Activated CD4-positive, alpha-beta T cell treated with anti-CD3 and anti-CD28 coated beads, Interleukin-2, amount 10 ng/mL, durations not matched to agents 7 days and 5 days (primary cell): Measurements from ENCODE around the gene FGD3. TPM values are rescaled to one million over a fixed set of nuclear protein-coding genes. Genes with fewer than 3 reads are reported as not detected.

Source experiments
- CTCF ChIA-PET: fragments of 350-600 bp; sonication (Branson Sonifier 250); formaldehyde crosslinking; loops from one replicate; lab custom pipeline; 2021; ENCODE audit warnings: antibody characterized with exemption; lab: Charles Lee
- POLR2A ChIA-PET: fragments of 350-600 bp; sonication (Branson Sonifier 250); formaldehyde crosslinking; loops from one replicate; lab custom pipeline; 2021; ENCODE audit warnings: antibody characterized with exemption; lab: Charles Lee
- DNase-seq: peaks from one replicate; pipeline ENCODE4 v3.0.0-alpha.2; 2020
- H3K27ac Mint-ChIP-seq: one replicate; pipeline ENCODE4 v1.8.0; 2021; ENCODE audit warnings: mild to moderate bottlenecking, moderate library complexity, mixed read lengths
- H3K27me3 Mint-ChIP-seq: one replicate; pipeline ENCODE4 v1.8.0; 2021; ENCODE audit warnings: mixed read lengths
- H3K36me3 Mint-ChIP-seq: one replicate; pipeline ENCODE4 v1.8.0; 2021; ENCODE audit warnings: low read depth, mixed read lengths
- H3K4me1 Mint-ChIP-seq: one replicate; pipeline ENCODE4 v1.8.0; 2021; ENCODE audit warnings: mixed read lengths
- H3K4me3 Mint-ChIP-seq: one replicate; pipeline ENCODE4 v1.8.0; 2021; ENCODE audit warnings: mild to moderate bottlenecking, moderate library complexity, mixed read lengths
- H3K9me3 Mint-ChIP-seq: one replicate; pipeline ENCODE4 v1.8.0; 2021; ENCODE audit warnings: mixed read lengths
- total RNA-seq, 2 experiments: library from RNA; stranded (reverse); gene quantifications; one replicate each; pipeline ENCODE4 v1.2.3, GENCODE V29; 2021

The FGD3 gene
- total RNA-seq, 2 experiments from 2014 or later: 148 to 156 TPM

GRCh38 chr9:93041108-93041802, 93.9 kb downstream of the FGD3 start:
- peaks cover 38% of the 10 kb centered on the region for H3K4me1 Mint-ChIP-seq
- no peaks in the 10 kb centered on the region for H3K27me3 Mint-ChIP-seq
- H3K27ac Mint-ChIP-seq: peak overlapping the region; percentile 73
- peaks cover 10% of the 10 kb centered on the region for H3K36me3 Mint-ChIP-seq
- CTCF ChIA-PET: interaction anchor here (0.9 to 2.3 kb wide), 6 partner anchors 9 to 37 kb away, joined by 3 to 7 read pairs (median 4); no protein-coding TSS in a partner anchor
- H3K9me3 Mint-ChIP-seq: no peaks in the 10 kb centered on the region
- POLR2A ChIA-PET: no interaction called here
- no peak overlapping the region for H3K4me3 Mint-ChIP-seq
- no peak for DNase-seq

DNA sequence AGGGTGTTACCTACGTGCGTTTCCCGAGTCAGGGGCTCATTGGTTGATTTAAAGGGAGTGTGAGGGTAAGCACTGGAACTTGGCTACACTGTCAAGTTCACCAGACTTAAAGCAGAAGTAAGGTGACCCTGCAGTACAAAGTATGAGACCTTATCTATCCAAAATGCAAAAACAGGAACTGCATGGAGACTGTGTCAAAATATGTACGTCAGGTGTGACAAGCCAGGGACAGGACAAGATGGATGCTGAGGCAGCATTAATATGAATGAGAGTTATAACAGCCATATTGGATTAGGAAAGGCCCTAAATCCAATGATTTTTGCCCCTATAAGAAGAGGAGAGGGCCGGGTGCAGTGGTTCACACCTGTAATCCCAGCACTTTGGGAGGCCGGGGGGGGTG, 95.8 kb downstream of the FGD3 start:
- Mint-ChIP-seq H3K27ac (peak overlapping the region; percentile 47), H3K4me1 (peaks cover 33% of the 10 kb centered on the region), H3K36me3 (peaks cover 7% of the 10 kb centered on the region), H3K9me3 (no peaks in the 10 kb centered on the region), H3K27me3 (no peaks in the 10 kb centered on the region), H3K4me3 (no peak overlapping the region)
- ChIA-PET CTCF (no interaction called here), POLR2A (no interaction called here)
- no peak for DNase-seq

- CTCF ChIA-PET: interaction anchor here (0.7 kb wide), 1 partner anchor 854 kb away, joined by 3 read pairs; no protein-coding TSS in a partner anchor
- Mint-ChIP-seq H3K36me3 (peaks cover 5% of the 10 kb centered on the region), H3K4me3 (no peak overlapping the region), H3K27ac (no peak overlapping the region), H3K27me3 (no peaks in the 10 kb centered on the region), H3K9me3 (no peaks in the 10 kb centered on the region), H3K4me1 (peaks cover 36% of the 10 kb centered on the region)
- POLR2A ChIA-PET: interaction anchor here (0.7 kb wide), 1 partner anchor 9 kb away, joined by 4 read pairs; no protein-coding TSS in a partner anchor
- DNase-seq: no peak
These were observed 98.2 kb downstream of the FGD3 start for GRCh38 chr9:93045521-93045920.

DNA sequence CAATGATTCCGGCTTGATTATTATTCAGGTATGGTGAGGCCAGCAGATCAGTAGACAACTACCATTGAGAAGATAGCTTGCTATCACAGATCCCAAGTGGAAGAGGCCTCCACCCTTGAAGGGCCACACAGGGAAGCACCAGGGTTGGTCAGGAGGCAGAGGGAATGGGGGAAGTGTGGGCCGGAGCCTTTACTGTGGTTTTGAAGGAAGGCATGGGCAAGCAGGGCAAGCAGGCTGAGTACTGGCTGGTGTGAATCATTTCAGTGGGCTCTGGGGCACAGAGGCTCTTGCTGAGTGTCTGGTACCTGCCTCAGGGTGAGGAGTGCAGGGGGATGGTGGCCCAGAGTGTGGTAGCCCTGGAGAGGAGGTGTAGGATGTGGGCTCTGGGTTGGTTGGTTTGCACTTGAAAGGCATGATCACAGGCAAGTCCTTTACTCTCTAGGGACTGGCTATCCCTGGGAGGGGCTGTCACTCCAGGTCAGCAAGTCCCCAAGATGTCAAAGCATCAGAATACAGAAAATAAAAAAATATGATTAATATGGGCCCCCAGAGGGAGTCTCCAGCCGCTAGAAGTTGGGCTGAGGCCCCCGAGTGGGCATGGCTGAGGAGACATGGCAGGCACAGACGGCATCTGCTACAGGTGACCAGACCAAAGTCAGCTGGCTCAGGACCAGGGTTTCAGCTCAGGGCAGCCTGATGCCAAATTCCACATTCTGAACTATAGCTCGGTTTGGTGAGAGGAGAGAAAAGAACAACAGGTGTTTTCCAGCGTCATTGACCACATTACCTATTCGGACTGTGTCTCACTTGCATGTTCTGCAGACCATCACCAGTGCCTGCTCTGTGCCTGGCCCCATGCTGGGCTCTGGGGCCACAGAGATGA, 101.5 kb downstream of the FGD3 start:
- Mint-ChIP-seq H3K36me3 (no peaks in the 10 kb centered on the region), H3K27ac (no peak overlapping the region), H3K27me3 (no peaks in the 10 kb centered on the region), H3K4me3 (no peak overlapping the region), H3K4me1 (peaks cover 8% of the 10 kb centered on the region), H3K9me3 (no peaks in the 10 kb centered on the region)
- POLR2A ChIA-PET: interaction anchor here (0.7 kb wide), 1 partner anchor 13 kb away, joined by 4 read pairs; no protein-coding TSS in a partner anchor
- no peak for DNase-seq
- CTCF ChIA-PET: interaction anchor here (1.3 to 2.2 kb wide), 3 partner anchors 11 to 16 kb away, joined by 3 to 6 read pairs (median 4); no protein-coding TSS in a partner anchor

- ChIA-PET CTCF (interaction anchor here (0.6 to 2.2 kb wide), 5 partner anchors 11 to 411 kb away, joined by 3 to 6 read pairs (median 4); no protein-coding TSS in a partner anchor), POLR2A (no interaction called here)
- Mint-ChIP-seq H3K27me3 (no peaks in the 10 kb centered on the region), H3K36me3 (no peaks in the 10 kb centered on the region), H3K27ac (peak overlapping the region; percentile 36), H3K4me3 (no peak overlapping the region), H3K4me1 (peaks cover 6% of the 10 kb centered on the region), H3K9me3 (no peaks in the 10 kb centered on the region)
- no peak for DNase-seq
These were observed 102.2 kb downstream of the FGD3 start for GRCh38 chr9:93049491-93049890.

DNA sequence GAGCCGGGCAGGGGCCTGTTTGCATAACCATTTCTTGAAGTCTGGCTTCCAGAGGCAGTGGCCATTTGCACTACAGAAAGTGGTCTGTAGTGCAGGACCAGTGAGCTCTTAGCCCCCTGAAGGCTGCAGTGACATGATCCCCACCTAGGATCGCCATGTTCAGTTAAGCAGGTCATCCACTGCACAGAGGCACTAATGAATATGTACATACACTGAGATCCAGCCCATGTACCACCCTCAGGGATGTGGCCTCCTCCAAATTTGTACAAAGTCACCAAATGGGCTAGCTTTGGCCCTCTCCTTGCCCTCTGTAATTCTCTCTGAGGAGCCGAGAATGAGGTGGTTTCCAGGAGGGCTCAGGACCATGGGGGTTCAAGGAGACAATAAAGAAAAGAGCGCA, 102.9 kb downstream of the FGD3 start:
- no peak overlapping the region for H3K27ac Mint-ChIP-seq
- H3K27me3 Mint-ChIP-seq: no peaks in the 10 kb centered on the region
- no peaks in the 10 kb centered on the region for H3K9me3 Mint-ChIP-seq
- peaks cover 10% of the 10 kb centered on the region for H3K4me1 Mint-ChIP-seq
- ChIA-PET CTCF (interaction anchor here (0.6 to 2.2 kb wide), 5 partner anchors 10 to 95 kb away, joined by 3 to 6 read pairs (median 4); no protein-coding TSS in a partner anchor), POLR2A (no interaction called here)
- no peak overlapping the region for H3K4me3 Mint-ChIP-seq
- no peak for DNase-seq
- no peaks in the 10 kb centered on the region for H3K36me3 Mint-ChIP-seq

DNA sequence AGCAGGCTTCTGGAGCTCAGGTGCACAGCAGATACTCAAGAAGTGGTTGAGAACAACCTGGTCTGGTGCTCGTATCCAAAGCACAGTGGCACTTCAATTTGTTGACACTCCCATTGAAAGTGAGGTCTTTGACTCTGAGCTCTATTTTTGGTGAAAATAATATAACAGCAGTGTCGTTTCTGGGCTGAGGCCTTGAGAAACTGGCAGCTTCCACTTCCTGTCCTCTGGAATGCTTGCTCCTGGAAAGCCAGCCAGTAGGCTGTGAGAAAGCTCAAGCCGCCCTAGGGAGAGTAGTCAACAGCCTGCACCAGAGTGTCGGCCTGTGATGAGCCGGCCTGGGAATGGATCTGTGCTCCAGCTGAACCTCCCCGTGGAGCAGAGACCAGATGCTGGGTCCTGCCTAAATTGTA, 104.4 kb downstream of the FGD3 start:
- POLR2A ChIA-PET: no interaction called here
- H3K27me3 Mint-ChIP-seq: no peaks in the 10 kb centered on the region
- CTCF ChIA-PET: interaction anchor here (0.7 to 1.7 kb wide), 6 partner anchors 10 to 57 kb away, joined by 3 to 5 read pairs (median 4); no protein-coding TSS in a partner anchor

DNA sequence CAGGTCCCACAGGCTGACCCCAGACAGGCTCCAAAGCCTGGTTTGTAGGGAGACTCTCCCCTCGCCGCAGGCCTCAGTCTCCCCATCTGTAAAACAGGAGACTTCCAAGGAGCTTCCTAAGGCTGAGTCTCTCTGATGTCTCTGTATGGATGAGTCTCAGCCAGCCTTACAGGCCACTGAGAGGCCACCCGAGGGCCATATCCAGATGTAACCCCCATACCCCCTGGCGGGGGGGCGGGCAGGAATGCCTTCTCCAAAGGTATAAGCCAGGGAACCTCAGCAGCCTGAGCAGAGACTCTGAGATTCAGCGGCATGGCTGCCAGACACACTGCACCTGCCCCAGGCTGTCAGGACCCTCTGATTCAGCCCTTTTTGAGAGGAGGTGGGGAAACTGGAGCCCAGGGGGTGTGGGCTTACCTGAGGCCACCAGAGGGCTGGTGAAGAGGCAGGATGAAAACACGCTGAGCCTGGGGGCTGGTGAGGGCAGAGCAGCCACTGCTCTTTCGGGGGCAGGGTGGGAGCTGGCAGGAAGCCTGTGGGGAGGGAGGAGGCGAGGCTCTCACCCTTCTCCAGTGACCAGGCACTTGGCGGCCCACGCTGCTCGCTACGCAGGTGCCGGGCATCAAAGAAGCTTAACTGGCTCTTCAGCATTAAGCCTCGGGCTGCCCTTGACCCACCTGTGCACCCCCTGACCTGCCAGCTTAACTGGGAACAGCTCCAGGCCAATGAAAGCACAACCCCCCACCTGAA, 105.6 kb downstream of the FGD3 start:
- no peaks in the 10 kb centered on the region for H3K36me3 Mint-ChIP-seq
- no peak overlapping the region for H3K27ac Mint-ChIP-seq
- DNase-seq: no peak
- no peaks in the 10 kb centered on the region for H3K9me3 Mint-ChIP-seq
- CTCF ChIA-PET: interaction anchor here (0.9 to 2.3 kb wide), 7 partner anchors 11 to 66 kb away, joined by 3 to 6 read pairs (median 4); no protein-coding TSS in a partner anchor
- H3K4me1 Mint-ChIP-seq: peaks cover 32% of the 10 kb centered on the region
- H3K4me3 Mint-ChIP-seq: no peak overlapping the region
- H3K27me3 Mint-ChIP-seq: no peaks in the 10 kb centered on the region
- POLR2A ChIA-PET: no interaction called here

More for the DNA sequence above, 104.4 kb downstream of the FGD3 start:
- H3K27ac Mint-ChIP-seq: no peak overlapping the region
- no peak overlapping the region for H3K4me3 Mint-ChIP-seq
- H3K4me1 Mint-ChIP-seq: peaks cover 19% of the 10 kb centered on the region
- no peak for DNase-seq
- no peaks in the 10 kb centered on the region for H3K36me3 Mint-ChIP-seq
- H3K9me3 Mint-ChIP-seq: no peaks in the 10 kb centered on the region

GRCh38 chr9:93053781-93054331, 106.5 kb downstream of the FGD3 start:
- Mint-ChIP-seq H3K27ac (no peak overlapping the region), H3K4me1 (peaks cover 30% of the 10 kb centered on the region), H3K36me3 (no peaks in the 10 kb centered on the region), H3K9me3 (no peaks in the 10 kb centered on the region), H3K27me3 (no peaks in the 10 kb centered on the region), H3K4me3 (no peak overlapping the region)
- POLR2A ChIA-PET: no interaction called here
- CTCF ChIA-PET: interaction anchor here (0.9 to 2.3 kb wide), 4 partner anchors 9 to 67 kb away, joined by 3 to 5 read pairs (median 4); no protein-coding TSS in a partner anchor
- DNase-seq: no peak

DNA sequence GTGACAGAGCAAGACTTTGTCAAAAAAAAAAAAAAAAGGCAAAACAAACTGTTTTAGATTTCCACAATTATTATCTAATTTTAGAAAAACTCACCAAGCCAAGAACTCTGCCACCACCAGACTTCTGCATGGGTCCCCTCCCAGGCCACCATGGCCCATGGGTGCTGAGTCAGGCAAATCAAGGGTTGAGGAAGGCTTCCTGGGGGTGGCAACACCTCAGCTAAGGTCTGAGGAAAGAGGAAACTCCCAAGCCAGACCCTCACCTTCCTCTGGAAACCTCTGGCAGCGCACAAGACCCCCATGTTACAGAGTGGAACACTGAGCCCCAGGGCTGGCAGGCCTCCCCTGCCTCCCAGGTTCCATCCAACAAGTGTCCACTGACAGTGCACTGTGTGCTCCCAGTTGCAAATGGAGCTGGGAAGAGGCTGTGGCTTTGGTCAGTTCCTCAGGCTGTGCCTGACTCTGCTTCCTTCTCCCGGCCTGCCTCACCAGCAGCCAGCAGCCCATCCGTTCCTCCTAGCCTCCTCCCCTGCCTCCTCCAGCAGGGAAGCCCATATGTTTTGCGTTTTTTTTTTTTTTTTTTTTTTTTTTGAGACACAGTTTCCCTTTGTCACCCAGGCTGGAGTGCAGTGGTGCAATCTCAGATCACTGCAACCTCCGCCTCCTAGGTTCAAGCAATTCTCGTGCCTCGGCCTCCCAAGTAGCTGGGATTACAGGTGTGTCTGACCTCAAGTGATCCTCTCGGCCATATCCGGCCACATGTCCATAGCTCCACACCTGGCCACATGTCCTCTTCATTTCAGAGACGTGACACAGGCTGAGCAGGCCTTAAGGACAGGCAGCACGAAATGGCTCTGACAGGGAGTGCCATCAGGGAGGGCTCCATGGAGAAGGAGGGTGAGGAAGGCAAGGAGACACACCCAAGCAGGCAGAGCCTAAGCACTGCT, 107.7 kb downstream of the FGD3 start:
- Mint-ChIP-seq H3K27me3 (no peaks in the 10 kb centered on the region), H3K4me3 (no peak overlapping the region), H3K36me3 (no peaks in the 10 kb centered on the region), H3K27ac (peak overlapping the region; percentile 54), H3K4me1 (peaks cover 35% of the 10 kb centered on the region), H3K9me3 (no peaks in the 10 kb centered on the region)
- POLR2A ChIA-PET: no interaction called here
- DNase-seq: no peak
- CTCF ChIA-PET: interaction anchor here (0.9 to 1.3 kb wide), 2 partner anchors 11 to 13 kb away, joined by 3 to 4 read pairs; no protein-coding TSS in a partner anchor
